SK-N-SH (cell line): ENCODE results near the gene SPEF2. TPM values are rescaled to one million over a fixed set of nuclear protein-coding genes. Genes with fewer than 3 reads are reported as not detected.

Source experiments
- CTCF ChIA-PET: fragments of 300-600, 350-600 bp; formaldehyde crosslinking; extraction: SDS; loops from one replicate; lab custom pipeline; 2021; lab: Yijun Ruan, JAX
- POLR2A ChIA-PET: fragments of 350-600 bp; sonication (Branson Sonifier 250); formaldehyde crosslinking; extraction: SDS; loops from one replicate; lab custom pipeline; 2020; ENCODE audit warnings: antibody characterized with exemption, inconsistent platforms; lab: Yijun Ruan, JAX
- DNase-seq: peaks from one replicate; pipeline ENCODE4 v3.0.0; 2012
- H2AFZ ChIP-seq: fragments of 200-600 bp; sonication (generic); 2 replicates; pipeline ENCODE4 v1.8.1; 2016; ENCODE audit warnings: antibody characterized with exemption, mild to moderate bottlenecking, low read depth
- H3F3A ChIP-seq: fragments of 200-600 bp; sonication (generic); replicated peaks from 2 replicates; pipeline ENCODE3; 2016; ENCODE audit warnings: antibody characterized with exemption, mild to moderate bottlenecking; ENCODE audit not compliant: insufficient read depth
- H3K27ac ChIP-seq, 2 experiments: fragments of 200-500 bp in 1 of 2; fragments of 200-600 bp in 1 of 2; sonication (Bioruptor generic) in 1 of 2; sonication (generic), shearing (Covaris generic) in 1 of 2; 2 replicates each; pipeline versions ENCODE4 v1.5.1 to v1.6.1; 2014 to 2016; ENCODE audit warnings: low read depth in 2 of 2, inconsistent platforms in 1 of 2, low read length in 1 of 2, mild to moderate bottlenecking in 1 of 2, mixed read lengths in 1 of 2
- H3K27me3 ChIP-seq: fragments of 200-600 bp; sonication (generic), shearing (Covaris generic); 2 replicates; pipeline ENCODE4 v1.6.1; 2016; ENCODE audit warnings: mixed run types; ENCODE audit not compliant: insufficient read depth
- H3K36me3 ChIP-seq, 2 experiments: fragments of 200-500 bp in 1 of 2; fragments of 200-600 bp in 1 of 2; sonication (Bioruptor generic) in 1 of 2; sonication (generic) in 1 of 2; replicated peaks in 1 of 2; 2 replicates each; pipeline versions ENCODE3 to v1.5.1; 2014 to 2016; ENCODE audit warnings: low read length in 1 of 2, mild to moderate bottlenecking in 1 of 2; ENCODE audit not compliant: insufficient read depth in 2 of 2, control insufficient read depth in 1 of 2
- H3K4me1 ChIP-seq, 2 experiments: fragments of 200-500 bp in 1 of 2; fragments of 200-600 bp in 1 of 2; sonication (Bioruptor generic) in 1 of 2; sonication (generic), shearing (Covaris generic) in 1 of 2; 2 replicates each; pipeline versions ENCODE4 v1.5.1 to v1.6.1; 2014 to 2016; ENCODE audit warnings: low read depth in 1 of 2, low read length in 1 of 2, mixed run types in 1 of 2; ENCODE audit not compliant: insufficient read depth in 2 of 2, control insufficient read depth in 1 of 2
- H3K4me2 ChIP-seq: fragments of 200-600 bp; sonication (generic), shearing (Covaris generic); 2 replicates; pipeline ENCODE4 v1.6.1; 2017; ENCODE audit warnings: mixed run types
- H3K4me3 ChIP-seq, 2 experiments: fragments of 200-500 bp in 1 of 2; fragments of 200-600 bp in 1 of 2; sonication (Bioruptor generic) in 1 of 2; sonication (generic), shearing (Covaris generic) in 1 of 2; 2 replicates each; pipeline versions ENCODE4 v1.5.1 to v1.8.1; 2014 to 2016; ENCODE audit warnings: low read depth in 2 of 2, inconsistent platforms in 1 of 2, low read length in 1 of 2, mild to moderate bottlenecking in 1 of 2, mixed read lengths in 1 of 2, moderate library complexity in 1 of 2
- H3K79me2 ChIP-seq: fragments of 200-600 bp; sonication (generic); 2 replicates; pipeline ENCODE4 v1.8.1; 2017; ENCODE audit warnings: mild to moderate bottlenecking; ENCODE audit not compliant: insufficient read depth
- H3K9ac ChIP-seq: fragments of 200-600 bp; sonication (generic); 2 replicates; pipeline ENCODE4 v1.6.1; 2017; ENCODE audit warnings: mixed run types
- H3K9me2 ChIP-seq: fragments of 200-600 bp; sonication (generic); 2 replicates; pipeline ENCODE4 v1.6.1; 2017; ENCODE audit warnings: mixed run types
- H3K9me3 ChIP-seq: fragments of 200-600 bp; sonication (generic); 2 replicates; pipeline ENCODE4 v1.6.1; 2017; ENCODE audit warnings: mixed run types, mild to moderate bottlenecking, moderate library complexity
- H4K20me1 ChIP-seq: fragments of 200-600 bp; sonication (generic); 2 replicates; pipeline ENCODE4 v1.6.1; 2017; ENCODE audit warnings: mild to moderate bottlenecking, mixed run types; ENCODE audit not compliant: insufficient read depth
- CHD2 ChIP-seq: fragments of 150-350 bp; IDR thresholded peaks from 2 replicates; pipeline ENCODE4 v1.6.1; 2018; ENCODE audit warnings: low read length; ENCODE audit not compliant: partially characterized antibody
- ELF1 ChIP-seq: IDR thresholded peaks from 2 replicates; pipeline ENCODE4 v1.4.0; 2012
- EP300 ChIP-seq, 2 experiments: IDR thresholded peaks; 2 replicates each; pipeline versions ENCODE4 v1.4.0 to v1.6.1; 2012; ENCODE audit warnings: borderline replicate concordance in 1 of 2, low read depth in 1 of 2, low read length in 1 of 2
- GATA2 ChIP-seq: sonication (generic); formaldehyde crosslinking; IDR thresholded peaks from 2 replicates; pipeline ENCODE4 v1.5.0; 2020; ENCODE audit warnings: mild to moderate bottlenecking, missing genetic modification reagents
- MEF2A ChIP-seq: IDR thresholded peaks from 2 replicates; pipeline ENCODE4 v1.4.0; 2012; ENCODE audit warnings: low read depth, borderline replicate concordance
- NFIC ChIP-seq: IDR thresholded peaks from 2 replicates; pipeline ENCODE4 v1.4.0; 2012; ENCODE audit warnings: borderline replicate concordance
- NRF1 ChIP-seq: IDR thresholded peaks from 2 replicates; pipeline ENCODE4 v1.6.1; 2012; ENCODE audit warnings: low read depth, mild to moderate bottlenecking, low read length
- PBX3 ChIP-seq: IDR thresholded peaks from 2 replicates; pipeline ENCODE4; 2012
- RCOR1 ChIP-seq: fragments of 150-350 bp; IDR thresholded peaks from 2 replicates; pipeline ENCODE4 v1.6.1; 2017; ENCODE audit warnings: antibody characterized with exemption, low read length
- REST ChIP-seq: IDR thresholded peaks from 2 replicates; pipeline ENCODE4 v1.6.1; 2012; ENCODE audit warnings: mild to moderate bottlenecking, low read depth, low read length, moderate library complexity
- TAF1 ChIP-seq: IDR thresholded peaks from 2 replicates; pipeline ENCODE4 v1.6.1; 2012; ENCODE audit warnings: low read depth, mild to moderate bottlenecking, low read length, moderate library complexity, borderline replicate concordance
- USF2 ChIP-seq: fragments of 150-350 bp; IDR thresholded peaks from 2 replicates; pipeline ENCODE4 v1.6.1; 2017; ENCODE audit warnings: antibody characterized with exemption, low read length, low read depth, borderline replicate concordance
- WGBS: methylation state at CpG from one replicate; pipeline ENCODE4 v1.1.6; 2017; ENCODE audit warnings: low lambda C conversion rate; 5-methylcytosine and 5-hydroxymethylcytosine counted together
- polyA plus RNA-seq, 3 experiments: library from polyadenylated mRNA; depleted of rRNA; stranded (reverse); fragments of >200 nt; gene quantifications; 2 replicates each; pipeline ENCODE4 v1.2.3, GENCODE V29; 2012
- TF ChIP-seq, protein P1 (sequence below): fragments of 150-350 bp; IDR thresholded peaks from 2 replicates; pipeline ENCODE4 v1.6.1; 2016; ENCODE audit warnings: mild to moderate bottlenecking, low read depth, low read length

Gene SPEF2
- polyA plus RNA-seq, 1 of the 3 experiments (the other 2 are of a cell fraction), result 1.6 TPM

- Histone ChIP-seq H4K20me1 (no peaks in the 10 kb centered on the region), H3K27ac (no peak overlapping the region), H3F3A (no peaks in the 10 kb centered on the region), H2AFZ (no peak overlapping the region), H3K9me3 (no peaks in the 10 kb centered on the region), H3K9me2 (no peaks in the 10 kb centered on the region; the same call in 1 of the 2 replicates), H3K4me1 (no peaks in the 10 kb centered on the region; a peak in 1 of 4 replicates), H3K4me2 (no peak overlapping the region), H3K36me3 (no peaks in the 10 kb centered on the region), H3K27me3 (no peaks in the 10 kb centered on the region)
- CTCF ChIA-PET, result interaction anchor here (1.0 kb wide), 1 partner anchor 18 kb away, joined by 4 read pairs; no protein-coding TSS in a partner anchor
- WGBS, result 83% methylated on average over 2 of the region's 2 CpGs
- DNase-seq, result no peak
- POLR2A ChIA-PET, result no interaction called here
- TF ChIP-seq REST (no peak), NFIC (no peak), MEF2A (no peak), GATA2 (no peak), NRF1 (no peak), RCOR1 (no peak), ELF1 (no peak), EP300 (IDR thresholded peaks at IDR 0.05; ENCODE audit: borderline replicate concordance in 1 of 2, low read depth in 1 of 2, low read length in 1 of 2) (no peak), TAF1 (no peak), USF2 (no peak), CHD2 (no peak), PBX3 (no peak)
- TF ChIP-seq, protein P1, sequence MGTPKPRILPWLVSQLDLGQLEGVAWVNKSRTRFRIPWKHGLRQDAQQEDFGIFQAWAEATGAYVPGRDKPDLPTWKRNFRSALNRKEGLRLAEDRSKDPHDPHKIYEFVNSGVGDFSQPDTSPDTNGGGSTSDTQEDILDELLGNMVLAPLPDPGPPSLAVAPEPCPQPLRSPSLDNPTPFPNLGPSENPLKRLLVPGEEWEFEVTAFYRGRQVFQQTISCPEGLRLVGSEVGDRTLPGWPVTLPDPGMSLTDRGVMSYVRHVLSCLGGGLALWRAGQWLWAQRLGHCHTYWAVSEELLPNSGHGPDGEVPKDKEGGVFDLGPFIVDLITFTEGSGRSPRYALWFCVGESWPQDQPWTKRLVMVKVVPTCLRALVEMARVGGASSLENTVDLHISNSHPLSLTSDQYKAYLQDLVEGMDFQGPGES, result no peak
- TF ChIP-seq, all 33 proteins: peak for 0
- no peaks in the 10 kb centered on the region for H3K79me2 ChIP-seq
- no peak overlapping the region for H3K9ac ChIP-seq
- no peak overlapping the region for H3K4me3 ChIP-seq
These were observed 215.6 kb downstream of the SPEF2 start for GRCh38 chr5:35833224-35833623.
